HG03558 (cell line): ENCODE data around the gene TPGS1.
A peak's percentile ranks its signal among the peaks of the same experiment; 100 is the strongest.

Source experiments
- ATAC-seq: cut with Tn5 transposase; IDR thresholded peaks from one replicate; pipeline ENCODE4 v1.9.1; 2021; ENCODE audit warnings: moderate number of reproducible peaks; ENCODE audit not compliant: unreplicated experiment; ENCODE audit errors: extremely low read depth

The TPGS1 gene

GRCh38 chr19:513368-514165, 6.3 kb downstream of the TPGS1 start:
- ATAC-seq: no peak

- ATAC-seq: no peak
Measured at GRCh38 chr19:514166-514663, 6.9 kb downstream of the TPGS1 start.

DNA sequence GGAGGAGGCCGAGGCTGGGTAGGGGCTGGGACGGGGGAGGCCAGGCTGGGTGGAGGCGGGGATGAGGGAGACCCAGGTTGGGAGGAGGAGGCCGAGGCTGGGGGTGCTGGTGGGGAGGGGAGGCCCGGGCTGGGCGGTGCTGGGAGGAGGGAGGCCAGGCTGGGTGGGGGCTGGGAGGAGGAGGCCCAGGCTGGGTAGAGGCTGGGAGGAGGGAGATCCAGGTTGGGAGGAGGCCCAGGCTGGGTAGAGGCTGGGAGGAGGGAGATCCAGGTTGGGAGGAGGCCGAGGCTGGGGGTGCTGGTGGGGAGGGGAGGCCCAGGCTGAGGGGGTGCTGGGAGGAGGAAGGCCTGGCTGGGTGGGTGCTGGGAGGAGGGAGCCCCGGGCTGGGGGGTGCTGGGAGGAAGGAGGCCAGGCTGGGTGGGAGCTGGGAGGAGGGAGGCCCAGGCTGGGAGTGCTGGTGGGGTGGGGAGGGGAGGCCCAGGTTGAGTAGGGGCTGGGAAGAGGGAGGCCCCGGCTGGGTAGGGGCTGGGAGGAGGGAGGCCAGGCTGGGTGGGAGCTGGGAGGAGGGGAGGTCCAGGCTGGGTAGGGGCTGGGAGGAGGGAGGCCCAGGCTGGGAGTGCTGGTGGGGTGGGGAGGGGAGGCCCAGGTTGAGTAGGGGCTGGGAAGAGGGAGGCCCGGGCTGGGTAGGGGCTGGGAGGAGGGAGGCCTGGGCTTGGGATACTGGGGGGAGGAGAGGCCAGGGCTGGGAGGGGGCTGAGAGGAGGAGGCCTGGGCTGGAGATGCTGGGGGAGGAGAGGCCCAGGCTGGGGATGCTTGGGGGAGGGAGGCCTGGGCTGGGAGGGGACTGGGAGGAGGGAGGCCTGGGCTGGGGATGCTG, 10.7 kb downstream of the TPGS1 start:
- ATAC-seq: no peak

DNA sequence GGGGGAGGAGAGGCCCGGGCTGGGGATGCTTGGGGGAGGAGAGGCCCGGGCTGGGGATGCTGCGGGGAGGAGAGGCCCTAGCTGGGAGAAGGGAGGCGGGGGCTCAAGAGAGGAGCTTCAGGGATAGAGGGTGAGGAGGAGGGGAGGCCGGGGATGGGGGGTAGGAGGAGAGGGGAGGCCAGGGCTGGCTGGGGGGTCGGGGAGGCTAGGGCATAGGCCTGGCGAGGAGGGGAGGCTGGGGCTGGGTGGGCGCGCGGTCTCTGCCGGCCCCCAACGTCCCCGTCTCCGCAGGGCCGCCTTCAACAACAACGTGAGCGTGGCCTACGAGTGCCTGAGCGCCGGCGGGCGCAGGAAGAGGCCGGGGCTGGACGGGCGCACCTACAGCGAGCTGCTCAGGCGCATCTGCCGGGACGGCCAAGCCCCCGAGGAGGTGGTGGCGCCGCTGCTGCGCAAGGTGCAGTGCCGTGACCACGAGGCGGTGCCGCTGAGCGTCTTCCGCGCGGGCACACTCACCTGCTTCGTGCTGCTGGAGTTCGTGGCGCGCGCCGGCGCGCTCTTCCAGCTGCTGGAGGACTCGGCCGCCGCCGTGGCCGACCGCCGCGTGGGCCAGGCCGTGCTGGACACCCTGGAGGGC, 11.4 kb downstream of the TPGS1 start:
- no peak for ATAC-seq

DNA sequence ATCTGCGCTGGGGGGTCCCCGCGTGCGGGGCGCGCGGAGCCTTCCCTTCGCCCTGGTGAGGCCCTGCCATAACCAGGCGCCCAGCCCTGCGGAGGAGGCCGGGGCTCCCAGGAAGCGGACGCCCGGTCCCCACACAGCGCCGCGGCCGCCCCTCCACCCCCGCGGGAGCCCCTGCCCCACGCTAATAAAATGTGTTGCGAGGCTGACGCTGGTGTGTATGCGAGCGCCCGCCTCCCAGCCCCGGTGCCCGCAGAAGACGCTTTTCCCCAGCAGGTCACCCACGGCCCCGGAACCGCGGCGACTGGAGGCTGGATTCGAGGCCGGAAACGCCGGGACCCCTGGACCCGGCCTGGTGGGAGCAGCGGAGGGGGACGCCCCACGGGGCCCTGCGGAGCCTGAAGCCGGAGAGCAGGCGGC, 12.2 kb downstream of the TPGS1 start:
- no peak for ATAC-seq

- no peak for ATAC-seq
Measured at GRCh38 chr19:522726-523125, 15.4 kb downstream of the TPGS1 start.

DNA sequence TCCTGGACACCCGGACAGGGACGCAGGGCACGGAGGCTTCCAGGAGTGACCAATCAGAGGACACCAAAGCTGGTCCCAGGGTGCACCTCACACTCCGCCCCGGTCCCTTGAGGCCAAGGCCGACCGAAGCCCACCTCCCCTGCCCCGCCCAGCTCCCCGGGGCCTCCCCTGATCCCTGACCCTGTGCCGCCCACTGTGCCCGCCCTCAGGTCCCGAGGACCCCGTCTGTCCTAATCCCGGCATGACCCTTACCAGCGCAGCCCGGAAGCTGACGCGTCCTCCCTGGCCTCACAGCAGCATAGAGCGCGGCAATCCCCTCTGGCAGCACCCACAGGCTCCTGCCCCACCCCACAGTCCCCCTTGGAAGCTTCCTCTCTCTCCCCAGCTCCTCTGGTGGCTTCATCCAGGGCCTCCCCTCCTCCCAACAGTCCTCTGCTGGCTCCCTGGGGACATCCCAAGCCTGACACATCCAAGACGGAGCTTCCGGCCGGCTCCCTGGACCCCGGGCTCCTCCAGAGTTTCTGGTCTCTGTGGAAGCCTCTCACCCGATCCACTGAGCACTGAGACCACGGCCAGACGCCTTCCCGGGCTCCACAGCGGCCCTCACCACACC, 16.9 kb downstream of the TPGS1 start:
- ATAC-seq: no peak

GRCh38 chr19:525029-525428, 17.7 kb downstream of the TPGS1 start:
- no peak for ATAC-seq

GRCh38 chr19:525857-526419, 18.6 kb downstream of the TPGS1 start:
- no peak for ATAC-seq

GRCh38 chr19:530134-531008, 23.1 kb downstream of the TPGS1 start:
- ATAC-seq: no peak

GRCh38 chr19:531009-531752, 23.9 kb downstream of the TPGS1 start:
- peak; percentile 32 for ATAC-seq

DNA sequence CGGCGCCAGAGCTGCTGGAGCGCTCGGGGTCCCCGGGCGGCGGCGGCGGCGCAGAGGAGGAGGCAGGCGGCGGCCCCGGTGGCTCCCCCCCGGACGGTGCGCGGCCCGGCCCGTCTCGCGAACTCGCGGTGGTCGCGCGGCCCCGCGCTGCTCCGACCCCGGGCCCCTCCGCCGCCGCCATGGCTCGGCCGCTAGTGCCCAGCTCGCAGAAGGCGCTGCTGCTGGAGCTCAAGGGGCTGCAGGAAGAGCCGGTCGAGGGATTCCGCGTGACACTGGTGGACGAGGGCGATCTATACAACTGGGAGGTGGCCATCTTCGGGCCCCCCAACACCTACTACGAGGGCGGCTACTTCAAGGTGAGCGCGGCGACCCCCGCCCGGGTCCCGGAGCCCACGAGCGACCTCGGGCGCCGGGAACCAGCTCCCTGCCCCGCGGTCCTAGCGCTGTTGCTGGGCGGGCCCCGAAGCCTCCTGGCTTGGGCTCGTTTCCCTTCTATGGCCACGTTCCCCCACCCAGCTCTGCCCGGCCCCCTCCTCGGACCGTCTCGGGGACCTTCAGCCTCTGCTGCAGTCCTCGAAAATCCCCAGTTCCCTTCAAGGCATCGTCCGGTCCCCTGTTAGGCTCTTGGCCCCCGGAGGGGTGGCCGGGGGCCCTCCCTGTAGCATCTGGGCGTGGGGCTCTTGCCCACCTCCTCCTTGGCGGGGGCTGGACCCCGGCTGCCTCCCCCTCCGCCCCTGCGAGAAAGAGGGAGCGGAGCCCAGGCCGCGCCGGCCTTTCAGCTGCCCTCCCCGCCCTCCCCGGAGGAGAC, 24.7 kb downstream of the TPGS1 start, which contains the start of gene CDC34:
Gene CDC34, plus strand, starts transcription at position 8 of the 808 bp plus-strand sequence. Its CDS starts 172 bp downstream, at position 180.
- peak; percentile 18 for ATAC-seq

DNA sequence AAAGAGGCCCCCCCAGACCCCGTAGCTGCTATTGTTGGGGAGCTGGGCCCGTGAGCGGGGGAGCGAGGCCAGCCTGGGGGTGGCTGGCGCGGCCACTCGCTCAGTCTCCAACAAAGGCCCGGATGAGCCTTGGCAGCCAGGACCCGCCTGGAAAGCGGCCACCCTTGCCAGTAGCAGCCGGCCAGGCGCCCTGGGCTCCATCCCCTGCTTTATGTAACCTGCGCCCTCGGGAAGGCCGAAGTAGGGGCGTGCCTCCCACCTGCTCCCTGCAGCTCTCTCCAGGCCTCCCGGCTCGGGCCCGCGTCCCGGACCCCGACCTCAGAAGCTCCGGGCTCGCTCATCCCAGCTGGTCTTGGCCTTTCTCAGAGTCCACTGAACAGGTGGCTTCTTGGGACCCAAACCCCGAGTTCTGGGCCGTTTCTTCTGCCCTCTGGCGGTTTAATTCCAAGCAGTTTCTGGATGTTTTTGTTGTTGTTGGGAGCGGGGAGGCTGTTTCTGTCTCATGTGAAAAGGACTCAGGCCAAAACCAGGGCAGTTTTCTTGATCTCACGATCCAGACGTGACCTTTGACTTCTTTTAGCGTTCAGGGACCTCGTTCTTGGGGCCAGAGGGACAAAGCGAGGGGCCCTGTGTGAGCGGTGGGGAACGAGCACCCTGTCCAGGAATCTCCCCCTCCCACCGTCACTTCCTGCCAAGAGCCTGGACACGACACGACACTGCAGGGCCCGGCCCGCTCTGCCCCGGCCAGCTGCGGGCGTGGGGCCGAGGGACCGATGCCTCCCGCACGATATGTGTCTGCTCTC, 25.5 kb downstream of the TPGS1 start:
- no peak for ATAC-seq

DNA sequence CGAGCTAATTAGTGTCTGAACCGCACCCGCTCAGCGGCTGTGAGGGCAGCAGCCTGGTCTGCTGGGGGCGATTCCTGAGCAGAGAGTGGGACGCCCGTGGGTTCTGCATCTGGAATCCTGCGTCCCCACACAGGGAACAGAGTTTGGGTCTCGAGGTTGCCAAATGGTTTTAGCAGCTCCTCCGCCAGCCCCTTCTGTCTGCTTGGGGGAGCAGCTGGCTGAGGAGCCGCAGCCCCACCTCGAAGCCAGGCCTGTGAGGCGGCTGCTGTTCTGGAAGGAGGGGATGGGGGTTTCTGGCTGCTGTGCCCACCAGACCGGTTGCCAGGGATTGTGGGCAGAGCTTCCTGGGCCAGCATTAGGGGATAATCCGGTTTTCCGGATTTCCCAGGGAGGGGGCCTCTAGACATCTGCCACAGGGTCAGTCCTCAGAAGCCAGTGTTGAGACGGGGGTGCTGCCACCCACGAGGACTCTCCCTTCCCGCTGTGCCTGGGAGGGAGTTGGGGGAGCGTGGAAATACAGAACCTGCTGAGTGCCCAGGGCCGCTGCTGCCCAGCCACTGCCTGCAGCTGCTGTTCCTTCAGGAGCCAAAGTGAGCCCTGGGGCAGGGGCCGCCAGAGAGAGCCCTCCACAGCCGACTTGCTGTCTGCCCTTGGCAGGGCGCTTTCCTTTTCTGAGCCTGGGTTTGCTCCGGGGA, 26.2 kb downstream of the TPGS1 start:
- ATAC-seq: no peak

DNA sequence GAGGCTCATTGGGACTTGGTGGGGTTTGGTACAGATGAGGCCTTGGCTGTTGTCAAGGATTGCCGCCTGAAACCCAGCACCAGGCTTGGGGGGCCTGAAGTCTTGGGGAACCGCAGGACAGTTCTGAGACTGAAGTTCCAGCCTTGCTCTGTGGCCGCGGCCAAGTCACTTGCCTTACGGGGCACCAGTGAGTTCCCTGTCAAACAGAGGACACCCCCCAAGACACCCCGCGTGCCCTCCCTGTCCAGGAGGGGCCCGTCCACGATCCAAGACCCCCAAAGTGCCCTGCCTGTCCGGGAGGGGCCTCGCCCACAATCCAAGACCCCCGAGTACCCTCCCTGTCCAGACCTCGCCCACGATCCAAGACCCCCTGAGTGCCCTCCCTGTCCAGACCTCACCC, 26.8 kb downstream of the TPGS1 start:
- ATAC-seq: no peak
